GM23338 (cell line): ENCODE results near the gene DGKD. TPM values are rescaled to one million over a fixed set of nuclear protein-coding genes. Genes with fewer than 3 reads are reported as not detected.

Source experiments
- CTCF ChIP-seq, 2 experiments: fragments of 200-600 bp in 1 of 2; sonication (generic) in 1 of 2; conservative IDR thresholded peaks; 2 replicates each; pipeline versions ENCODE4 v1.5.1 to v1.6.1; 2016 to 2017; ENCODE audit warnings: antibody characterized with exemption in 2 of 2, low read depth in 2 of 2, mild to moderate bottlenecking in 2 of 2, moderate library complexity in 1 of 2
- EZH2 ChIP-seq: fragments of 200-600 bp; sonication (generic); IDR thresholded peaks from one replicate; pipeline ENCODE4 v1.8.0; 2017; ENCODE audit warnings: antibody characterized with exemption, mild to moderate bottlenecking, low read depth; ENCODE audit not compliant: unreplicated experiment
- EZH2phosphoT487 ChIP-seq: fragments of 200-600 bp; sonication (generic); IDR thresholded peaks from one replicate; pipeline ENCODE4 v1.8.1; 2018; ENCODE audit warnings: antibody characterized with exemption; ENCODE audit not compliant: unreplicated experiment
- NANOG ChIP-seq: IDR thresholded peaks from 2 replicates; pipeline ENCODE4 v1.6.1; 2016; ENCODE audit warnings: antibody characterized with exemption, borderline replicate concordance
- REST ChIP-seq: IDR thresholded peaks from one replicate; pipeline ENCODE4 v1.6.1; 2018; ENCODE audit warnings: antibody characterized with exemption; ENCODE audit not compliant: unreplicated experiment
- ZNF114 ChIP-seq: fragments of 250-450 bp; sonication (Bioruptor Pico); IDR thresholded peaks from 2 replicates; pipeline ENCODE4 v1.5.0; 2020; ENCODE audit warnings: mild to moderate bottlenecking, moderate library complexity
- ZNF462 ChIP-seq: fragments of 250-450 bp; sonication (Bioruptor Pico); IDR thresholded peaks from 2 replicates; pipeline ENCODE4 v1.5.0; 2020; ENCODE audit warnings: mild to moderate bottlenecking, moderate library complexity
- polyA plus RNA-seq: library from polyadenylated mRNA; unstranded; fragments of >200 nt; fragmentation: Nextera tagmentation; extraction: Ambion mirVana; gene quantifications from 2 replicates; pipeline ENCODE4 v1.2.1, GENCODE V29; 2016
- total RNA-seq: library from RNA; depleted of rRNA; stranded (reverse); fragments of >200 nt; shearing (Covaris generic); gene quantifications from 2 replicates; pipeline ENCODE4 v1.2.3, GENCODE V29; 2014
- TF ChIP-seq, protein P1 (sequence below): IDR thresholded peaks from 2 replicates; pipeline ENCODE4 v1.6.1; 2016; ENCODE audit warnings: antibody characterized with exemption

The DGKD gene
- total and polyA plus RNA-seq, 2 experiments from 2014 or later, result 11.1 to 23.4 TPM

DNA sequence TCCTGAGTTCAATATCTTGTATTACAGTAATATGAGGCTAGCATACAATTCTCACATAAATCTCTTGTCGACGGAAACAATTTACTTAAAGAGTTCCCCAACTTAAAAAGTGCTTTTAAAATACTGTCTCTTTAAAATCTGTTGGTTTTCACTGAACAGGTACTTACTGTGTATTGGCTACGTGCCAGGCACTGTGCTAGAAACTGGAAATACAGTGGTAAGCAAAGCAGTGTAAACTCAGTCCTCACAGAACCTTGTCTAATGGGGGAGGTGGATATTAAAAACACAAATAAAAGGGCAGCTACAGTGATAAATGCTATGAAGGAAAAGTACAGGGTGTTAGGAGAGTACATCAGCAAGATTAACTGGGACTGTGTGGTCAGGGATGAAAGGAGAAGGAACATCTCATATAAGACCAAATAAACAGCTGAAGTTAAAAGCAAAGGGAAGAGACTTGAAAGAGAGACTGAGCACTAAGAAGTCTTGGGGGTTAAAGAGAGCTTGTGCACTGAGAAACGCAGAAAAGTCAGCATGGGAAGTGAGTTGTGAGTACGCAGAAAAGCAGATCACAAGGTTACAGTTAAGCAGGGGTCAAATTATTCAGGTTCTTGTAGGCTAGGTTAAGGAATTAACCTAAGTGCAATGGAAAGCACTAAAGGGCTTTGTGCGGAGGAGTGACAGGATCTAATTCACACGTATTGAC lies 159.8 kb downstream of the DGKD start (continued):
- no peak for TF ChIP-seq ZNF462
- no peak for TF ChIP-seq NANOG
- TF ChIP-seq EZH2phosphoT487, result no peak
- TF ChIP-seq ZNF114 (CRISPR knock-in tag), result no peak
- TF ChIP-seq REST, result no peak
- no peak for TF ChIP-seq CTCF (conservative IDR thresholded peaks at IDR 0.05; ENCODE audit: low read depth in 2 of 2)
- TF ChIP-seq EZH2, result no peak
- TF ChIP-seq, protein P1, sequence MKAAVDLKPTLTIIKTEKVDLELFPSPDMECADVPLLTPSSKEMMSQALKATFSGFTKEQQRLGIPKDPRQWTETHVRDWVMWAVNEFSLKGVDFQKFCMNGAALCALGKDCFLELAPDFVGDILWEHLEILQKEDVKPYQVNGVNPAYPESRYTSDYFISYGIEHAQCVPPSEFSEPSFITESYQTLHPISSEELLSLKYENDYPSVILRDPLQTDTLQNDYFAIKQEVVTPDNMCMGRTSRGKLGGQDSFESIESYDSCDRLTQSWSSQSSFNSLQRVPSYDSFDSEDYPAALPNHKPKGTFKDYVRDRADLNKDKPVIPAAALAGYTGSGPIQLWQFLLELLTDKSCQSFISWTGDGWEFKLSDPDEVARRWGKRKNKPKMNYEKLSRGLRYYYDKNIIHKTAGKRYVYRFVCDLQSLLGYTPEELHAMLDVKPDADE, result no peak
